Uterus (tissue), 2 donors: ENCODE measurements around the gene VIPR2.

Experiments used
- CTCF ChIP-seq, 4 experiments: fragments of 200-600 bp in 2 of 4; fragments of 450-650 bp in 2 of 4; sonication (generic) in 2 of 4; IDR thresholded peaks; one replicate each; pipeline ENCODE4 v1.5.1; 2016 to 2019; ENCODE audit warnings: antibody characterized with exemption in 4 of 4, mild to moderate bottlenecking in 2 of 4, moderate library complexity in 1 of 4
- POLR2A ChIP-seq, 2 donors: fragments of 450-650 bp; IDR thresholded peaks; one replicate each; pipeline ENCODE4 v1.6.1; 2016; ENCODE audit warnings: antibody characterized with exemption in 2 of 2, mild to moderate bottlenecking in 1 of 2, moderate library complexity in 1 of 2

- no peak for TF ChIP-seq POLR2A (IDR thresholded peaks at IDR 0.05)
- TF ChIP-seq CTCF (IDR thresholded peaks at IDR 0.05) = no peak
These were observed 28.8 kb downstream of the VIPR2 start for GRCh38 chr7:159115601-159116501.
